GM12878 (cell line): ENCODE results near the gene P2RX7. TPM values are rescaled to one million over a fixed set of nuclear protein-coding genes. Genes with fewer than 3 reads are reported as not detected.

Experiments used
- ATAC-seq: fragments of 200-7000 bp; cut with Tn5 transposase; 3 replicates; pipeline ENCODE4 v1.9.1; 2020; ENCODE audit warnings: mild to moderate bottlenecking, moderate library complexity
- BruUV-seq: library from RNA; stranded (reverse); fragments of 400-500 nt; replicated peaks from 2 replicates; lab custom pipeline; 2021; lab: Mats Ljungman, UMichigan
- CTCF ChIA-PET: fragments of 300-600 bp; sonication (Branson Sonifier 250); formaldehyde crosslinking; extraction: SDS; loops from one replicate; lab custom pipeline; 2021; ENCODE audit warnings: inconsistent platforms; lab: Yijun Ruan, JAX
- POLR2A ChIA-PET: fragments of 350-600 bp; formaldehyde crosslinking; extraction: SDS; loops from one replicate; lab custom pipeline; 2021; ENCODE audit warnings: inconsistent platforms; lab: Charles Lee
- RAD21 ChIA-PET: fragments of 300-600 bp; sonication (Branson Sonifier 250); formaldehyde crosslinking; loops from one replicate; lab custom pipeline; 2023; ENCODE audit warnings: antibody characterized with exemption; ENCODE audit not compliant: unreplicated experiment; lab: Charles Lee
- SMC1A ChIA-PET: fragments of 300-600 bp; sonication (Branson Sonifier 250); formaldehyde crosslinking; loops from one replicate; lab custom pipeline; 2023; ENCODE audit not compliant: unreplicated experiment, uncharacterized antibody; lab: Charles Lee
- DNase-seq: peaks from one replicate; pipeline ENCODE4 v3.0.0-alpha.2; 2011; ENCODE audit warnings: low read depth, low spot score
- FAIRE-seq: peaks from 3 replicates; lab custom pipeline; 2011; peaks lifted over from hg19 to GRCh38; lab: Jason Lieb, UNC
- H2AFZ ChIP-seq: 2 replicates; pipeline ENCODE4 v1.6.0; 2011; ENCODE audit warnings: low read depth, low read length, control low read depth; ENCODE audit not compliant: control insufficient read depth
- H3K27ac ChIP-seq: 2 replicates; pipeline ENCODE4 v1.5.1; 2011; ENCODE audit warnings: control low read depth; ENCODE audit not compliant: control insufficient read depth, insufficient read depth
- H3K27me3 ChIP-seq, 2 experiments: replicated peaks in 1 of 2; 2 replicates each; pipeline versions ENCODE4 v1.6.0 to v1.6.1; 2011; ENCODE audit warnings: low read length in 1 of 2; ENCODE audit not compliant: control insufficient read depth in 2 of 2, insufficient read depth in 2 of 2
- H3K36me3 ChIP-seq, 2 experiments: 2 replicates each; pipeline ENCODE4 v1.5.1; 2011; ENCODE audit warnings: low read length in 1 of 2; ENCODE audit not compliant: control insufficient read depth in 2 of 2, insufficient read depth in 2 of 2
- H3K4me1 ChIP-seq: 2 replicates; pipeline ENCODE4 v1.6.1; 2011; ENCODE audit warnings: mild to moderate bottlenecking, low read length, moderate library complexity, mixed read lengths; ENCODE audit not compliant: control insufficient read depth, insufficient read depth
- H3K4me2 ChIP-seq: 2 replicates; pipeline ENCODE4 v1.6.0; 2011; ENCODE audit warnings: control low read depth; ENCODE audit not compliant: control insufficient read depth, insufficient read depth
- H3K4me3 ChIP-seq: fragments of 200-600 bp; sonication (generic); 2 replicates; pipeline ENCODE4 v1.5.1; 2016
- H3K79me2 ChIP-seq: 2 replicates; pipeline ENCODE4 v1.6.0; 2011; ENCODE audit warnings: low read length; ENCODE audit not compliant: control insufficient read depth, insufficient read depth
- H3K9ac ChIP-seq: 2 replicates; pipeline ENCODE4 v1.8.0; 2011; ENCODE audit warnings: low read length, control low read depth, mixed read lengths; ENCODE audit not compliant: control insufficient read depth, insufficient read depth
- H3K9me3 ChIP-seq: replicated peaks from 3 replicates; pipeline ENCODE4 v1.5.1; 2011; ENCODE audit warnings: mild to moderate bottlenecking, low read length; ENCODE audit not compliant: control insufficient read depth, insufficient read depth
- H4K20me1 ChIP-seq: 2 replicates; pipeline ENCODE4 v1.6.0; 2011; ENCODE audit not compliant: control insufficient read depth, insufficient read depth
- ASH2L ChIP-seq: fragments of 300-600, 200-600 bp; sonication (generic); IDR thresholded peaks from 2 replicates; pipeline ENCODE4 v1.6.1; 2017; ENCODE audit warnings: low read depth, mild to moderate bottlenecking, borderline replicate concordance
- CBX3 ChIP-seq: fragments of 200-600 bp; sonication (generic); IDR thresholded peaks from 2 replicates; pipeline ENCODE4 v1.6.1; 2016; ENCODE audit warnings: low read depth, borderline replicate concordance
- EED ChIP-seq: sonication (generic); IDR thresholded peaks from 2 replicates; pipeline ENCODE4 v1.6.1; 2016; ENCODE audit warnings: antibody characterized with exemption, low read depth
- EP300 ChIP-seq, 2 experiments: fragments of 150-350 bp in 1 of 2; IDR thresholded peaks; 2 replicates each; pipeline ENCODE4 v1.6.1; 2011 to 2012; ENCODE audit warnings: low read depth in 2 of 2, low read length in 2 of 2, borderline replicate concordance in 1 of 2, improper control_type of control experiment in 1 of 2, inconsistent platforms in 1 of 2; ENCODE audit not compliant: control insufficient read depth in 1 of 2
- NFYA ChIP-seq: IDR thresholded peaks from 2 replicates; pipeline ENCODE4 v1.6.1; 2011; ENCODE audit warnings: low read depth, mild to moderate bottlenecking, low read length, improper control_type of control experiment, borderline replicate concordance
- SMARCA5 ChIP-seq: fragments of 450-650 bp; IDR thresholded peaks from 2 replicates; pipeline ENCODE4 v1.6.1; 2017; ENCODE audit warnings: mild to moderate bottlenecking
- SMC3 ChIP-seq: IDR thresholded peaks from 2 replicates; pipeline ENCODE4 v1.6.1; 2011; ENCODE audit warnings: low read length, improper control_type of control experiment, borderline replicate concordance
- SPI1 ChIP-seq: IDR thresholded peaks from 2 replicates; pipeline ENCODE4 v1.6.1; 2011; ENCODE audit warnings: low read depth, mild to moderate bottlenecking, low read length, moderate library complexity, borderline replicate concordance; ENCODE audit not compliant: insufficient read depth
- TBL1XR1 ChIP-seq: IDR thresholded peaks from 2 replicates; pipeline ENCODE4 v1.6.1; 2012; ENCODE audit warnings: low read depth, low read length, improper control_type of control experiment
- WGBS: methylation state at CpG from one replicate; pipeline ENCODE4 v1.1.6; 2016; ENCODE audit warnings: low lambda C conversion rate; ENCODE audit not compliant: insufficient replicate concordance, insufficient coverage; ENCODE audit errors: missing lambda C conversion rate; 5-methylcytosine and 5-hydroxymethylcytosine counted together
- in situ Hi-C: fragments of 300-500 bp; cut with MboI; formaldehyde crosslinking; loops from 9 replicates; pipeline ENCODE4 v1.14.3; 2018; ENCODE audit warnings: mixed read lengths
- intact Hi-C: fragments of 100-400 bp; cut with micrococcal nuclease; formaldehyde crosslinking; loops from one replicate; pipeline ENCODE4 v1.14.2; 2022; ENCODE audit not compliant: unreplicated experiment
- polyA plus RNA-seq, 11 experiments: library from polyadenylated mRNA; depleted of rRNA in 4 of 11; unstranded in 6 of 11; stranded (reverse) in 5 of 11; fragments of >200 nt; fragmentation: Nextera tagmentation in 4 of 11; fragmentation: Illumina TruSeq in 1 of 11; extraction: Ambion mirVana in 4 of 11; extraction: Trizol in 1 of 11; gene quantifications; 1 replicate in 1 of 11; 2 replicates in 10 of 11; pipeline versions ENCODE4 v1.2.1 to v1.2.3, GENCODE V29; 2011 to 2016; ENCODE audit warnings: inconsistent platforms in 2 of 11, missing spikeins in 2 of 11, low read depth in 1 of 11
- total RNA-seq, 4 experiments: library from RNA; depleted of rRNA in 3 of 4; stranded (reverse); fragments of >200 nt in 3 of 4; fragmentation: Illumina TruSeq in 1 of 4; extraction: Trizol in 1 of 4; gene quantifications; 2 replicates each; pipeline versions ENCODE4 v1.2.1 to v1.2.3, GENCODE V29; 2013 to 2021
- TF ChIP-seq, protein P1 (sequence below): IDR thresholded peaks from 2 replicates; pipeline ENCODE4 v1.6.1; 2012; ENCODE audit warnings: low read depth, low read length, improper control_type of control experiment
- TF ChIP-seq, protein P2 (sequence below): fragments of 450-650 bp; IDR thresholded peaks from 2 replicates; pipeline ENCODE4 v1.6.1; 2017; ENCODE audit warnings: mild to moderate bottlenecking, low read depth, inconsistent platforms; ENCODE audit not compliant: poor library complexity, severe bottlenecking
- TF ChIP-seq, protein P3 (sequence below): fragments of 450-650 bp; IDR thresholded peaks from 2 replicates; pipeline ENCODE4 v1.6.1; 2017; ENCODE audit warnings: antibody characterized with exemption, mild to moderate bottlenecking, moderate library complexity
- TF ChIP-seq, protein P4 (sequence below): IDR thresholded peaks from 2 replicates; pipeline ENCODE4 v1.6.1; 2012; ENCODE audit warnings: low read length, inconsistent platforms

P2RX7 gene
- total and polyA plus RNA-seq, 10 of the 15 experiments (the other 5 are each of a cell fraction or from before 2014, with no cell fraction given), result 0.74 to 2.6 (median 1.5) TPM

DNA sequence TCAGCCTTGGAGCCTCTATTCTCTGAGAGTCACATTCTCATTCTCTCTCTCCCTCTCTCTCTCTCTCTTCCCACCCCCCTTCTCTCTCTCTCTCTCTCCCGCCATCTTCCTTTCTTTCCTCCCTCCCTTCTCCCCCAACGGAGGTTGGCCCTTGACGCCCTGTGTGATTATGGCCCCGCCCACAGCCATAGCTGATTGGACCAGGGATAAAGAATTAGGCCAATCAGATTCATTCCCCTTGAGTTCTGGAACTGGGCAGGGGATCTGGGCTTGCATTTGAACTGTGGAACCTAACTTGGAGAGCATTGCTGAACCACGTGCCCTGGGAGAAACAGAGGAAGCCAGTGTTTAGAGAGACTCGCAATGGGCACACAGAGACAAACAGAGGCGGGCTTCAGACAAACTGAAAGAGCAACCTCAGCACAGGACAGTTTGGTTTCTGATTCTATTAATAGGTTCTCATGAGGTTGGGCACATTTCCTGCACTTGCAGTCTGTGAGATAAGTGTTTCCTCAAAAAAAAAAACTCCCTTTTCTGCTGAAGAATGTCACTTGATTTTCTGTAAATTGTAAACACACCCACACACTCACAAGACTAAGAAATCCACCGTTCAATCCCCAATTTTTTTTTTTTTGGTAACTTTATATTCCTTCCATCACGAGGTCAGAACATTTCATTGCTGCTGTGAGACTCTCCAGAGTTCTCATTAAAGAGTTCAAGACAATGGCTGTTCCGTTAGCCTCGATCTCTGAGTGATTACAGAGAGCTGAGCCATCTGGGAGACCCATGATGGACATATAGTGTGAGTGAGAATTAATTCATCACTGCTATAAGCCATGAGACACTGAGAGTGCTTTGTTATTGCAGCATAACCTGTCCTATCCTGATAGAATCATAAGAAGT is 3.5 kb upstream of the P2RX7 start:
- Histone ChIP-seq H3K4me2 (peak overlapping the region; percentile 43), H3K9me3 (no peaks in the 10 kb centered on the region), H3K9ac (peak overlapping the region; percentile 53; the same call in 1 of the 2 replicates), H4K20me1 (no peaks in the 10 kb centered on the region), H3K27ac (peak overlapping the region; percentile 86), H3K79me2 (no peaks in the 10 kb centered on the region), H2AFZ (peak overlapping the region; percentile 72), H3K36me3 (no peaks in the 10 kb centered on the region), H3K4me1 (peaks cover 28% of the 10 kb centered on the region), H3K27me3 (no peaks in the 10 kb centered on the region), H3K4me3 (peak overlapping the region; percentile 50)
- CTCF ChIA-PET, result interaction anchor here (0.6 to 1.0 kb wide), 5 partner anchors 66 to 480 kb away, joined by 3 to 5 read pairs (median 3); no protein-coding TSS in a partner anchor
- SMC1A ChIA-PET, result interaction anchor here (0.5 to 1.9 kb wide), 6 partner anchors 10 to 290 kb away, joined by 3 to 9 read pairs (median 3); no protein-coding TSS in a partner anchor
- FAIRE-seq (peak; percentile 100), ATAC-seq (peak; percentile 91), DNase-seq (peak; percentile 99)
- in situ Hi-C loops (no loop called here), intact Hi-C loops (loop anchor here (5.0 kb wide), 1 partner anchor 98 kb away; no protein-coding TSS in a partner anchor)
- 0% methylated on average over 10 of the region's 11 CpGs for WGBS
- RAD21 ChIA-PET, result no interaction called here
- TSS peak; percentile 66 for BruUV-seq
- POLR2A ChIA-PET, result interaction anchor here (0.6 to 1.0 kb wide), 6 partner anchors 10 to 1012 kb away, joined by 3 to 10 read pairs (median 4); no protein-coding TSS in a partner anchor
- TF ChIP-seq, protein P1, sequence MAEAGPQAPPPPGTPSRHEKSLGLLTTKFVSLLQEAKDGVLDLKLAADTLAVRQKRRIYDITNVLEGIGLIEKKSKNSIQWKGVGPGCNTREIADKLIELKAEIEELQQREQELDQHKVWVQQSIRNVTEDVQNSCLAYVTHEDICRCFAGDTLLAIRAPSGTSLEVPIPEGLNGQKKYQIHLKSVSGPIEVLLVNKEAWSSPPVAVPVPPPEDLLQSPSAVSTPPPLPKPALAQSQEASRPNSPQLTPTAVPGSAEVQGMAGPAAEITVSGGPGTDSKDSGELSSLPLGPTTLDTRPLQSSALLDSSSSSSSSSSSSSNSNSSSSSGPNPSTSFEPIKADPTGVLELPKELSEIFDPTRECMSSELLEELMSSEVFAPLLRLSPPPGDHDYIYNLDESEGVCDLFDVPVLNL, result peak; percentile 46; the same call in 1 of the 2 replicates
- peak; percentile 76 to 87 for TF ChIP-seq EP300 (IDR thresholded peaks at IDR 0.05; ENCODE audit: borderline replicate concordance in 1 of 2, control insufficient read depth in 1 of 2, low read depth in 2 of 2, low read length in 2 of 2)
- TF ChIP-seq SMARCA5, result 0 out of 2 replicates have a peak, but pooled peaks have one; percentile 17
- peak; percentile 98; the same call in 1 of the 2 replicates for TF ChIP-seq ASH2L
- no peak for TF ChIP-seq TBL1XR1
- peak; percentile 40; the same call in 1 of the 2 replicates for TF ChIP-seq SPI1
- TF ChIP-seq NFYA, result no peak
- TF ChIP-seq EED, result peak; percentile 47; the same call in 1 of the 2 replicates
- TF ChIP-seq CBX3, result no peak
- TF ChIP-seq, protein P2, sequence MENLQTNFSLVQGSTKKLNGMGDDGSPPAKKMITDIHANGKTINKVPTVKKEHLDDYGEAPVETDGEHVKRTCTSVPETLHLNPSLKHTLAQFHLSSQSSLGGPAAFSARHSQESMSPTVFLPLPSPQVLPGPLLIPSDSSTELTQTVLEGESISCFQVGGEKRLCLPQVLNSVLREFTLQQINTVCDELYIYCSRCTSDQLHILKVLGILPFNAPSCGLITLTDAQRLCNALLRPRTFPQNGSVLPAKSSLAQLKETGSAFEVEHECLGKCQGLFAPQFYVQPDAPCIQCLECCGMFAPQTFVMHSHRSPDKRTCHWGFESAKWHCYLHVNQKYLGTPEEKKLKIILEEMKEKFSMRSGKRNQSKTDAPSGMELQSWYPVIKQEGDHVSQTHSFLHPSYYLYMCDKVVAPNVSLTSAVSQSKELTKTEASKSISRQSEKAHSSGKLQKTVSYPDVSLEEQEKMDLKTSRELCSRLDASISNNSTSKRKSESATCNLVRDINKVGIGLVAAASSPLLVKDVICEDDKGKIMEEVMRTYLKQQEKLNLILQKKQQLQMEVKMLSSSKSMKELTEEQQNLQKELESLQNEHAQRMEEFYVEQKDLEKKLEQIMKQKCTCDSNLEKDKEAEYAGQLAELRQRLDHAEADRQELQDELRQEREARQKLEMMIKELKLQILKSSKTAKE, result peak; percentile 83
- TF ChIP-seq, protein P3, sequence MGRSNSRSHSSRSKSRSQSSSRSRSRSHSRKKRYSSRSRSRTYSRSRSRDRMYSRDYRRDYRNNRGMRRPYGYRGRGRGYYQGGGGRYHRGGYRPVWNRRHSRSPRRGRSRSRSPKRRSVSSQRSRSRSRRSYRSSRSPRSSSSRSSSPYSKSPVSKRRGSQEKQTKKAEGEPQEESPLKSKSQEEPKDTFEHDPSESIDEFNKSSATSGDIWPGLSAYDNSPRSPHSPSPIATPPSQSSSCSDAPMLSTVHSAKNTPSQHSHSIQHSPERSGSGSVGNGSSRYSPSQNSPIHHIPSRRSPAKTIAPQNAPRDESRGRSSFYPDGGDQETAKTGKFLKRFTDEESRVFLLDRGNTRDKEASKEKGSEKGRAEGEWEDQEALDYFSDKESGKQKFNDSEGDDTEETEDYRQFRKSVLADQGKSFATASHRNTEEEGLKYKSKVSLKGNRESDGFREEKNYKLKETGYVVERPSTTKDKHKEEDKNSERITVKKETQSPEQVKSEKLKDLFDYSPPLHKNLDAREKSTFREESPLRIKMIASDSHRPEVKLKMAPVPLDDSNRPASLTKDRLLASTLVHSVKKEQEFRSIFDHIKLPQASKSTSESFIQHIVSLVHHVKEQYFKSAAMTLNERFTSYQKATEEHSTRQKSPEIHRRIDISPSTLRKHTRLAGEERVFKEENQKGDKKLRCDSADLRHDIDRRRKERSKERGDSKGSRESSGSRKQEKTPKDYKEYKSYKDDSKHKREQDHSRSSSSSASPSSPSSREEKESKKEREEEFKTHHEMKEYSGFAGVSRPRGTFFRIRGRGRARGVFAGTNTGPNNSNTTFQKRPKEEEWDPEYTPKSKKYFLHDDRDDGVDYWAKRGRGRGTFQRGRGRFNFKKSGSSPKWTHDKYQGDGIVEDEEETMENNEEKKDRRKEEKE, result no peak
- TF ChIP-seq SMC3, result no peak
- TF ChIP-seq, protein P4, sequence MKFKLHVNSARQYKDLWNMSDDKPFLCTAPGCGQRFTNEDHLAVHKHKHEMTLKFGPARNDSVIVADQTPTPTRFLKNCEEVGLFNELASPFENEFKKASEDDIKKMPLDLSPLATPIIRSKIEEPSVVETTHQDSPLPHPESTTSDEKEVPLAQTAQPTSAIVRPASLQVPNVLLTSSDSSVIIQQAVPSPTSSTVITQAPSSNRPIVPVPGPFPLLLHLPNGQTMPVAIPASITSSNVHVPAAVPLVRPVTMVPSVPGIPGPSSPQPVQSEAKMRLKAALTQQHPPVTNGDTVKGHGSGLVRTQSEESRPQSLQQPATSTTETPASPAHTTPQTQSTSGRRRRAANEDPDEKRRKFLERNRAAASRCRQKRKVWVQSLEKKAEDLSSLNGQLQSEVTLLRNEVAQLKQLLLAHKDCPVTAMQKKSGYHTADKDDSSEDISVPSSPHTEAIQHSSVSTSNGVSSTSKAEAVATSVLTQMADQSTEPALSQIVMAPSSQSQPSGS, result peak; percentile 67
